NCI-H2107 (cell line): ENCODE measurements around the gene OR2J2.
"Not testable (repeated sequence)": the region's sequence is repeated elsewhere in the genome, so short reads cannot be mapped to it uniquely, and the experiment has no call there.

ENCODE experiments used
- DNase-seq: peaks from one replicate; lab custom pipeline; 2025; lab: John Stamatoyannopoulos, UW

OR2J2 gene

DNA sequence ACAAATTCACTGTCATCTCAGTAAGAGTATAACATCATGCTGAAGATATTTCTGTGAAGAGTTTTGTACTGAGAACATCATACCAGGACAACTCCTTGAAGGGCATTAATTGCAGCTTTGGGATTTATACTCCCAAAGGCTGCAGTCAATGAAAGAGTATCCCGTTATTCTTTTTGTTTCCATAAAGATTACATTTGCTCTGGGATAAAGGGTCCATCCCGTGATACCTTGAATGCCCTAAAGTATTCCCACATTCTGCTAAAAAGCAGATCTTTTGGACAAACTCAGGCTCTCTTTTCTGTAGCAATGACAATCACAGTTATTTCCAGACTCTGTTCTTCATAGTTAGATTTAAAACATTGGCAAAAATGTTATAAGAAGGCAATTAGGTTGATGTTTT is at the start of gene OR2J2:
Gene OR2J2, plus strand, starts transcription at position 301 of the 400 bp plus-strand sequence. CDS start 2,729 bp downstream, outside the sequence.
- not testable (repeated sequence) for DNase-seq

DNA sequence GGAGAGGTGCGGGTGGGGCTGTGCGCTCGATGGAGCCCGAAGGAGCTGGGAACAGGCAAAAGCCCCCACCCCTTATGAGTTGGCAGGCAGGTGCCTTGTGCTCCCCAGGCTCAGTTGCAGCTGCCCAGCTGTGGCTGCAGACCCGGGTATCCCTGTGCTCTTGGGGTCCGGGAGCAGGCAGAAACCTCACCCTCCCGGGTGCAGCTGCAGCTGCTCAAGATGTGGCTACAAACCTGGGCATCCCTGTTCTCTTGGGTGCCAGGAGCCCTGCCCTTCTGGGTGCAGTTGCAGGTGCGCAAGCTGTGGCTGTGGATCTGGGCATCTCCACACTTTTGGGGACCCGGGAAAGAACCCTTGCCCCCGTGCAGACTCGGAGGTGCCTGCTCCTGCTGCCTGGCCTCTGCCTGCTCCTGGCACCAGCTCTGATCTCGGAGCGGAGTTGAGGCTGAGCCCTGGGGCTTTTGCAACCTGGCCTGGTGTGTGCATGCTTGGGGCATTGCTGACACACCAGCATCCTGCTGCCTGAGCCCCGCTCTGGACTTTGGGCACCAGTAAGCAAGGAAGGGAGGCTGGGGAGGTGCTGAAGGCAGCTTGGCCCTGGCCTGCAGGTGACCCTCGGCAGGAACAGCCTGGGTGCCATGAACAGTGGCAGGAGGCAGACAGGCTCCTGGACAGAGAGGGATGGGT is 41.2 kb upstream of the OR2J2 start:
- no peak for DNase-seq

GRCh38 chr6:29130644-29131043 is 40.1 kb upstream of the OR2J2 start:
- DNase-seq: no peak

DNA sequence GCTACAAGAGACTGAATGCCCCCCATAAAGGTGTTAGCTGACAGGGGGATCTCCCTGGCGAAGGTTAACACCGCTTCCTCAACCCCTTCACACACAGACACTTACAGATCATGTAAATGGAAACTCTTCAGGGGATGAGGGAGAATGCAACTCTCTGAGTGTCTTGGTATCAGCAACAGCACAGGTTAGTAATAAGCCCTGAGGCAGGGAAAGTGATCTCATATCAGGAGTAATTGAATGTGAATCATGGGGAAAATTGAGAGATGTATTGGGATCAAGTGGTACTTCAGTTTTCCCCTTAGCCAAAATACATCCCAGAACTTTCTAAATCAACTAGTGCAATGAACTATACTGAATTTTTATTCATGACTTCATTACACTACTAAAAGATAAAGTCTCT is 39.0 kb upstream of the OR2J2 start:
- DNase-seq: no peak

DNA sequence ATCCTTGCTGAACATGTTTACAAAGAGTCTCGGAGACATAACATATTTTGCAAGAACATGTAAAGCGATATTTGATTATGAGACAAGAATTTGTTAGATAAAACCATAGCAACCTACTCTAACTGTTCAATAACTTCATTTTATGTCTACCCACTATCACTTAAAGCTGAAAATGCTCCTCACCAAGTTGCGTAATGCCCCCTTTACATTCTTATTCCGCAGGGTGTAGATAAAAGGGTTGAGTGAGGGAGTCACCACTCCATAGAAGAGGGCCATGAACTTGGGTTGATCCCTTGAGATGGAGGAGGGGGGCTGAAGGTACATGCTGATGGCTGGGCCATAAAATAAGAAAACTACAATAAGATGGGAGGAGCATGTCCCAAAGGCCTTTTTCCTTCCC is 33.0 kb upstream of the OR2J2 start:
- no peak for DNase-seq

DNA sequence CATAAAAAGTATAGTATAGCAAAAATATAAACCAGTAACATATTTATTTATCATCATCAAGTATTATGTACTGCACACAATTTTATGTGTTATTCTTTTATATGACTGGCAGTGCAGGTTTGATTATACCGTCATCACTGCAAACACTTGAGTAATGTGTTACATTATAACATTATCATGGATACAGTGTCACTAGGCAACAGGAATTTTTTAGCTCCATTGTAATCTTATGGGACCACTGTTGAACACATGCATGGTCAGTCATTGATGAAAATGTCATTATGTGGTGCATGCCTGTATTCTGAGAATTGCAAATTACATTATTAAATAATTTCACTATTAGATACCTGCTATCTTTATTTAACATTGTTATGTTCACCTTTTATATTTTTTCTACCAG is 29.1 kb upstream of the OR2J2 start:
- DNase-seq: no peak

DNA sequence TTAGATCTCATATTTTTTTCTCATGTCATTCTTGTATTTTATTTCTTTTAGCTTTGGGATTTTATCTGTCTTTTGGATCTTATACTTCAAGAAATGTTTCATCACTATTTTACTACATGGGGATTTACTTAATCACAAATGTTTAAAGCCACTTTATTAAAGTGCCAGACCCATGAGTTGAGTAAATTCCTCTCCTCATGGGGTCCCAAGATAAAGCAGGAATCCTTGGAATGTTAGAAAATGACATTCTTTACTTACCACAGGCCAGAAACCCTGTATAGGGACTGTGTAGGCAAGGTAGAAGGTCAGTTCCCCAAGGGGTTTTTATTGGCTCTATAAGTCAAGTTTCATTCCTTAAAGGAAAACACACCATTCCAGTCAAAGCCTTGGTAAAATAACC is 28.4 kb upstream of the OR2J2 start:
- DNase-seq: no peak

GRCh38 chr6:29146179-29146578 is 24.5 kb upstream of the OR2J2 start:
- no peak for DNase-seq

DNA sequence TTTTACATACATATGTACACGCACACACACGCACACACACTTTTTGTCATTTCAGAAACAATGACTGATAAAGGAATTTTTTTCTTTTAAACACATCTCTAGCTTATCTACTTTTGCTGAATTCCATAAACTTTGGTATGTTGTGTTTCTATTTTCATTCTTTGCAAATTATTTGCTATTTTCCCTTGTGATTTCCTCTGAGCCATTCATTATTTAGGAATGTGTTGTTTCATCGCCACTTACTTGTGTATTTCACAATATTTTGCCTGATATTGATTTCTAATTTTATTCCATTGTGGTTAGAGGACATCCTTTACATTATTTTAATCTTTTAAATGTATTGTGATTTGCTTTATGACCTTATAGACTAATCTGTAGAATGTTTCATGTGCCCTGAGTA is 23.6 kb upstream of the OR2J2 start:
- DNase-seq: no peak

DNA sequence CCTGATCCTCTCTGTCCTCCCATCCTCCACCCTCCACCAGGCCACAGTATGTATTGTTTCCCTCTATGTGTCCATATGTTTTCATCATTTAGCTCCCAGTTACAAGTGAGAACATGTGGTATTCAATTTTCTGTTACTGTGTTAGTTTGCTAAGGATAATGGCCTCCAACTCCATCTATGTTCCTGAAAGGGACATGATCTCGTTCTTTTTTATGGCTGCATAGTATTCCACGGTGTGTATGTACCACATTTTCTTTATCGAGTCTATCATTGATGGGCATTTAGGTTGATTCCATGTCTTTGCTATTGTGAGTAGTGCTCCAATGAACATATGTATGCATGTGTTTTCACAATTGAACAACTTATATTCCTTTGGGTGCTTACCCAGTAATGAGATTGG is 21.3 kb upstream of the OR2J2 start:
- DNase-seq: not testable (repeated sequence)

- DNase-seq: no peak
Observed at GRCh38 chr6:29153083-29153482, 17.6 kb upstream of the OR2J2 start.

- DNase-seq: not testable (repeated sequence)
Observed at GRCh38 chr6:29155182-29155581, 15.5 kb upstream of the OR2J2 start.

DNA sequence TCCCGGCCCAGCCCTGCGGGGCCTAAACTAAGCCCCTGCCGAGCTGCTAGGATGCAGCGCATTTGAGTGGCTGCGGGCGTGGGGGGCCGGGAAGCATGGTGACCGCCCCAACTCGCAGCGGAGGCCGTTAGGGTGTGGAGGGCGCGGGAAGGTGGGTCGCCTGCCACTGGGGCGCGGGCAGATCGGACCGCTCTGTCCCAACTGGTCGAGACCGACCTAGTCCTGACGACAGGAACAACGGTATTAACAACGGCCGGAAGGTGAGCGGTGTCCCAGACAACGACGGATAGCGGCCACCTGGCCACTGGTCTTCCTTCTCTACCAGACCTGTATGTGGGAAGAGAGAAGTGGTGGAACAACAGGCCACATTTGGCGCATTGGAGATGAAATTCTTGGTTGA is 10.8 kb upstream of the OR2J2 start:
- DNase-seq: not testable (repeated sequence)

- not testable (repeated sequence) for DNase-seq
Observed at GRCh38 chr6:29165571-29165970, 5.1 kb upstream of the OR2J2 start.

GRCh38 chr6:29171736-29172135 is 1.0 kb downstream of the OR2J2 start:
- no peak for DNase-seq

GRCh38 chr6:29183594-29183993 is 12.9 kb downstream of the OR2J2 start:
- no peak for DNase-seq

DNA sequence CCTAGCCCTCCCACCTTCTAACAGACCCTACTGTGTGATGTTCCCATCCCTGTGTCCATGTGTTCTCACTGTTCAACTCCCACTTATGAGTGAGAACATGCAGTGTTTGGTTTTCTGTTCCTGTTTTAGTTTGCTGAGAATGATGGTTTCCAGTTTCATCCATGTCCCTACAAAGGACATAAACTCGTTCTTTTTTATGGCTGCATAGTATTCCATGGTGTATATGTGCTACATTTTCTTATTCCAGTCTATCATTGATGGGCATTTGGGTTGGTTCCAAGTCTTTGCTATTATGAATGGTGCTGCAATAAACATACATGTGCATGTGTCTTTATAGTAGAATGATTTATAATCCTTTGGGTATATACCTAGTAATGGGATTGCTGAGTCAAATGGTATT is 18.0 kb downstream of the OR2J2 start:
- DNase-seq: not testable (repeated sequence)

DNA sequence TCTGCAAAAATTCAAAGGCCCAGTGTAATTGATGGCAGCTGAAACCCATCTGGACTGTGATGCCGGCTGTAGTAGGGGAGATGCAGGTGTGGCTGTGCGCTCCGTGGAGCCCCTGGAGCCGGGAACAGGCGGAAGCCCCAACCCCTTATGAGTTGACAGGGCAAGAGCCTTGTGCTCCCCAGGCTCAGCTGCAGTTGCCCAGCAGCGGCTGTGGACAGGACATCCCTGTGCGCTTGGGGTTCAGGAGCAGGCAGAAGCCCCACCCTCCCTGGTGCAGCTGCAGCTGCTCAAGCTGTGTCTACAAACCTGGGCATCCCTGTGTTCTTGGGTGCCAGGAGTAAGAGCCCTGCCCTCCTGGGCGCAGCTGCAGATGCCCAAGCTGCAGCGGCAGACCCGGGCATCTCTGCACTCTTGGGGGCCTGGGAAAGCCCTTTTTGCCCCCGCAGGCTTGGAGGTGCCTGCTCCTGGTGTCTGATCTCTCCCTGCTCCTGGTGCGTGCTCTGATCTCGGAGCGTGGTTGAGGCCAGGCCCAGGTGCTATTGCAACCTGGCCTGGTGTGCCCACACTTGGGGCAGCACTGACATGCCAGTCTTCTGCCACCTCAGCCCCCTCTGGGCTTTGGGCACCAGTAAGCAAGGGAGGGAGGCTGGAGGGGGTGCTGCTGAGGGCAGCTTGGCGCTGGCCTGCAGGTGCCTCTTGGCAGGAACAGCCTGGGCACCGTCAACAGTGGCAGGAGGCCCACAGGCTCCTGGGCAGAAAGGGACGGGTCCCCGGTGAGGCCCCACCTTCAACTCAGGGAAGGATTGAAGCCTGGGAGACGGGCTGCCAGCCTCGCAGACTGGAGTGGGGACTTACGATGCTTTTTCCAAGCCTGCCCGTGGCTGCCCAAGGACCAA is 30.3 kb downstream of the OR2J2 start:
- DNase-seq: no peak

DNA sequence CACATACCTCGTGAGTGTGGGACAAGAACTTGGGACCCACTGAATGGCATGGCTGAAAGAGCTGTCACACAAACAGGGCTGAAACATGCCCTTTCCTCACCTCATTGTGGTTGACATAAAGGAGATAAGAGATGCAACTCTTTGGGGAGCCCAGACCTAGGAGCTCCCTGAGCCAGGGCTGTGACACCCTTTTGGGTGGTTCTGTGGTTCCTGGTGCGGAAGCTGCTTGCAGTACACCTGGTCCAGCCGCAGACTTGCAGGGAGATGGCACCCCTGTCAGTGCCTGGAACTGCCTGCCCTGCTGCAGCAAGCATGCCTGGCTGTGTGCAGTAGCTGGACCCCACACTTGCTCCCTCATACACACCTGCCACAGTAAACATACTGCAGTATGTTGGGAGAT is 31.3 kb downstream of the OR2J2 start:
- DNase-seq: no peak

- DNase-seq: no peak
Observed at GRCh38 chr6:29211488-29211887, 40.8 kb downstream of the OR2J2 start.

DNA sequence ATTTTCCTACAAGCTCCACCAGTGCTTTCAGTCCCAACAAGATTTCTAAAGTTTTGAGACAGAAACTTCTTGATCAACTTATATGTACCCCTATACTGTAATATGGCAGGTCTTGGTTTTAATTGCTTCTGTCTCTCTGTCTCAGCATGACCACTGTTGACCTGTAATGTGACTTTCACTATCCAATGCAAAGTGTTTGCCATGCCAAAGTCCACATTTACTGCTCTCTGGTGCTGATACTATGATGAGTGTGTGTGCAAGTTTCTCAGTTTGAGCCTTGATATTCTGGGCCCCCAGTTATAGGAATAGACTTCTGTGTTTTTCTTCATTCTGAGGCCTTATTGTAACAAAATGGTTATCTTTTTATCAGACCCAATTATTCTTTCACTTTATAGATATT is 45.8 kb downstream of the OR2J2 start:
- no peak for DNase-seq

DNA sequence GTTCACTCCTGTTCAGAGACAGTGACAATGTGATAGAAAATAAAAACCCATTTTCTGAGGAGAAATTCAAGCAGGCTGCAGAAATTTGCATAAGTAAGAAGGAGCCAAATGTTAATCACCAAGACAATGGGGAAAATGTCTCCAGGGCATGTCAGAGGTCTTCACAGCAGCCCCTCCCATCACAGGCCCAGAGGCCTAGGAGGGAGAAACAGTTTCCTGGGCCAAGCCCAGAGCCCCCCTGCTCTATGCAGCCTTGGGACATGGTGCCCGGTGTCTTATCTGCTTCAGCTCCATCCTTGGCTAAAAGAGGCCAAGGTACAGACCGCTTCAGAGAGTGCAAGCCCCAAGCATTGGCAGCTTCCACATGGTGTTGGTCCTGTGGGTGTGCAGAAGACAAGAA is 46.5 kb downstream of the OR2J2 start:
- not testable (repeated sequence) for DNase-seq

DNA sequence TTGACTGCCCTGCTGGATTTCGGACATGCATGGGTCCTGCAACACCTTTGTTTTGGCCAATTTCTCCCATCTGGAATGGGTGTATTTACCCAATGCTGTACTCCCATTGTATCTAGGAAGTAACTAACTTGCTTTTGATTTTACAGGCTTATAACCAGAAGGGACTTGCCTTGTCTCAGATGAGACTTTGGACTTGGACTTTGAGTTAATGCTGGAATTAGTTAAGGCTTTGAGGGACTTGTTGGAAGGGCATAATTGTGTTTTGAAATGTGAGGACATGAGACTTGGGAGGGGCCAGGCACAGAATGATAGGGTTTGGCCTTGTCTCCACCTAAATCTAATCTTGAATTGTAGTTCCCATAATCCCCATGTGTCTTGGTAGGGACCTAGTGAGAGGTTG is 47.3 kb downstream of the OR2J2 start:
- not testable (repeated sequence) for DNase-seq
